Subcutaneous adipose tissue (tissue), 4 donors: ENCODE results near the gene PCCB. TPM values are rescaled to one million over a fixed set of nuclear protein-coding genes. Genes with fewer than 3 reads are reported as not detected.

ENCODE experiments used
- total RNA-seq, 4 donors: library from RNA; depleted of rRNA; stranded (reverse); fragments of >200 nt; gene quantifications; one replicate each; pipeline ENCODE4 v1.1.0, GENCODE V29; 2016
- TF ChIP-seq, protein P1 (sequence below): fragments of 450-650 bp; IDR thresholded peaks from one replicate; pipeline ENCODE4 v1.5.1; 2016; ENCODE audit warnings: low read depth, mild to moderate bottlenecking, control low read depth, antibody characterized with exemption, moderate library complexity

PCCB gene
- total RNA-seq, 4 donors from 2014 or later = 28.2 to 52.2 (median 29.2) TPM

GRCh38 chr3:136237103-136237502 is 13.0 kb upstream of the PCCB start:
- TF ChIP-seq, protein P1, sequence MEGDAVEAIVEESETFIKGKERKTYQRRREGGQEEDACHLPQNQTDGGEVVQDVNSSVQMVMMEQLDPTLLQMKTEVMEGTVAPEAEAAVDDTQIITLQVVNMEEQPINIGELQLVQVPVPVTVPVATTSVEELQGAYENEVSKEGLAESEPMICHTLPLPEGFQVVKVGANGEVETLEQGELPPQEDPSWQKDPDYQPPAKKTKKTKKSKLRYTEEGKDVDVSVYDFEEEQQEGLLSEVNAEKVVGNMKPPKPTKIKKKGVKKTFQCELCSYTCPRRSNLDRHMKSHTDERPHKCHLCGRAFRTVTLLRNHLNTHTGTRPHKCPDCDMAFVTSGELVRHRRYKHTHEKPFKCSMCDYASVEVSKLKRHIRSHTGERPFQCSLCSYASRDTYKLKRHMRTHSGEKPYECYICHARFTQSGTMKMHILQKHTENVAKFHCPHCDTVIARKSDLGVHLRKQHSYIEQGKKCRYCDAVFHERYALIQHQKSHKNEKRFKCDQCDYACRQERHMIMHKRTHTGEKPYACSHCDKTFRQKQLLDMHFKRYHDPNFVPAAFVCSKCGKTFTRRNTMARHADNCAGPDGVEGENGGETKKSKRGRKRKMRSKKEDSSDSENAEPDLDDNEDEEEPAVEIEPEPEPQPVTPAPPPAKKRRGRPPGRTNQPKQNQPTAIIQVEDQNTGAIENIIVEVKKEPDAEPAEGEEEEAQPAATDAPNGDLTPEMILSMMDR = no peak

DNA sequence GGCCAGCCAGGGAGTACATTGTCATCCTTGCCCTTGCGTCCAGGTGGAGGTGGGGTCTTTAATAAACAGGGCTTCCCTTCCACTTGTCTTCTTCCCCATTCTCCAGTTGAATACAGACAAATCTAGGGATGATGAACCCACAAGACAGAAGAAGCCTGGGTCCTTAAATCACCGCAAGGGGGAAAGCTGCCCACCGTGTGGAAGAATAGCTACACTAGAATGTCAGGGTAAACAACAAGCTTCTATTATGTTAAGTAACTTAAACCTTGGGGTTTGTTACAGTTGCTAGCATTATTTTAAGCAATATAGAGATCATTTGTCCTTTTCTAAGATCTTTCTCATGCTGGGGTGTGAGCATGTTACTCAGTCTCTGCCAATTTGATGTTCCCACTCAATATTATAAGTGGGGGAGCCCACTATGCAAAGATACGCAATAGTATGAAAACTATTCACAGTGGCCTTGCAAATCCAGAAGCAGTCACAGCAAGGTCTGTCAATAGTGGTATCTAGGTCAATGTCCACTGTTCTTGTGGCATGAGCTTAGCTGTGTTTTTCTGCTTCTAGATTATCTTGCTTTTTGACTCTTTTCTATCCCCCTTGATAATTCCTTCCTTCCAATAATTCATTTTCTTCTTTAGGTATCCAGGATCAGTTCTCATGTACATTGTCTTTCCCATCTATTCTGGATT is 12.0 kb upstream of the PCCB start:
- TF ChIP-seq, protein P1 = no peak

- TF ChIP-seq, protein P1 = no peak
Observed at GRCh38 chr3:136239094-136239493, 11.0 kb upstream of the PCCB start.

DNA sequence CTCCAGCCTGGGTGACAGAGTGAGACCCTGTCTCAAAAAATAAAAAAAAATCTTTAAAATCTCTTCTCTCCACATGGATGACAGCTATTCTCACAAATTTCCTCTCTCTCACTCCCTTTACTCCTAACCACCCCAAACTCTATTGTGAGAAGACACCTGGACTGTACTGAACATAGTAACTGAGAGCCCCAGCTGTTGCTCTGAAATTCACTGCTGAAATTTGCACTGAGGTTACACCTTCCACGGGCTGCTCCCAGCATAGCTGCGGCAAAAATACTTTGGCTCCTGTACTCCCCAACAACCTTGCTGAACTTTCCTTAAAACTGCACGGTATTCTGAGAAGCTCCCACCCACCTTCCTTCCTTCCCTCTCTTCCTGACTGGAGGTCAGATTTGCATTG is 4.4 kb upstream of the PCCB start:
- TF ChIP-seq, protein P1 = no peak

DNA sequence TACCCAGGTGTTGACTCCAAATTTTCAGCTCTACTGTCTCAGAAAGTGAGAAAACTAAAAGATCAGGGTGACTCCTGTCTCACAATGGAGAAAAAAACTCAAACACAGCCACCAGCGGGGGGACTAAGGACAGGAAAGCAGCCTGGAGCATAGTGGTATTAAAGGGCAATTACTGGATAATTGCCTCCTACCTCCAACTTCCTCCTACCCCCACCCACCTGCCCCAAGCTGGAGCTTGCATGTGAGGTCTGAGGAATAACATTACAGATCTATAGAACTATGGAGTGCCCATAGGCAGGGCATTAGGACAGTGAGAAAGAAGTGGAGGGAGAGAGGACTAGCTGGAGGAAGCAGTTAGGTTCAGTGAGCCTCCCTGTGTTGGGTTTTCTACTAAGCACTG is 2.7 kb upstream of the PCCB start:
- TF ChIP-seq, protein P1 = no peak

DNA sequence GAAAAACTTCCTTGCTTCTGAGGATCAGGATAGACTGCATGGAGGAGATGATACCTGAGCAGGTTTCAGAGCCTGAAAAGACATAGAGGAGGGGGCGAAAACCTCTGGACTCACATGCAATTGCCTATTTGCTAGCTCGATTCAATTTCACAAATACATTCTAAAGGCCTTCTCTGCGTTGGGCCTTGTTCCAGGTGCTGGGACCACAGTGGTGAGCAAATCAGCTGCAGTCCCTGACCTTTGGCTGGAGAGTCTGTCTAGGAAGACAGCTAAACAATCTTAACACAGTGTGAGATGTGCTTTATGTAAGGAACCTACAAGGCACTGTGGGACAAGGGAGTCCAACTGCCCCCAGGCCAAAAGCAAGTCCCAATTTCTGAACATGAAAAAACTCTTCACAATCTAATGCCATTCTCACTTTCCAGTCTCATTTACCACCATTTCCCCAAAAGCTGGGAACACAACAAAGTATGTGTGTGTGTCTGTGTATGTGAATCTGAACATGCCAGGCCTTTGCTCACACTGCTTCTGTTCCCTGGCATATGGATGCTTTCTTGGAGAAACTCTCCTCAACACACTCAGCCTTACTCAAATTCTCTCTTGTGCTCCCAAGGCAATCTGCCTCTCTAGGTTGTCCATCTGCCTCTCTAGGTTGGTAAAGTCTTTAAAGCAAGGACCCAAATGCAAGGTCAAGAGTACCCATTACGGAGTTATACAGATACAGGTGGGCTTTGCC is 2.1 kb upstream of the PCCB start:
- TF ChIP-seq, protein P1 = no peak

- TF ChIP-seq, protein P1 = no peak
Observed at GRCh38 chr3:136249091-136249490, 1.0 kb upstream of the PCCB start.
